Tibial artery (tissue), 4 donors: ENCODE measurements around the gene SLC13A4.

Experiments
- DNase-seq, 2 donors: peaks; one replicate each; pipeline ENCODE4 v3.0.0-alpha.2; 2019
- H3K27ac ChIP-seq, 2 donors: fragments of 200-600 bp; sonication (generic) in 1 of 2; 1 replicate in 1 of 2; 2 replicates in 1 of 2; pipeline ENCODE4 v1.5.1; 2018 to 2019; ENCODE audit warnings: mild to moderate bottlenecking in 1 of 2
- H3K27me3 ChIP-seq, 2 donors: fragments of 200-600 bp; sonication (generic) in 1 of 2; one replicate each; pipeline versions ENCODE4 v1.5.1 to v1.6.0; 2016 to 2019
- H3K36me3 ChIP-seq, 3 donors: fragments of 200-600 bp; sonication (generic) in 2 of 3; one replicate each; pipeline ENCODE4 v1.5.1; 2016 to 2019; ENCODE audit warnings: mild to moderate bottlenecking in 2 of 3
- H3K4me1 ChIP-seq, 4 donors: fragments of 200-600 bp; sonication (generic) in 2 of 4; 1 replicate in 3 of 4; 2 replicates in 1 of 4; pipeline ENCODE4 v1.5.1; 2016 to 2019
- H3K4me3 ChIP-seq, 2 donors: fragments of 200-600 bp; sonication (generic) in 1 of 2; 1 replicate in 1 of 2; 2 replicates in 1 of 2; pipeline ENCODE4 v1.5.1; 2018 to 2019; ENCODE audit warnings: mild to moderate bottlenecking in 2 of 2
- H3K9me3 ChIP-seq, 3 donors: fragments of 200-600 bp; sonication (generic) in 1 of 3; one replicate each; pipeline ENCODE4 v1.5.1; 2016 to 2019
- CTCF ChIP-seq, 2 experiments: fragments of 200-600 bp in 1 of 2; fragments of 450-650 bp in 1 of 2; IDR thresholded peaks; one replicate each; pipeline ENCODE4 v1.5.1; 2017 to 2019; ENCODE audit warnings: antibody characterized with exemption in 2 of 2, mild to moderate bottlenecking in 1 of 2, moderate library complexity in 1 of 2
- intact Hi-C: fragments of 100-400 bp; cut with DNase I; formaldehyde crosslinking; loops from one replicate; pipeline ENCODE4 v1.15.0; 2023; ENCODE audit warnings: low total_unique reads

Gene SLC13A4

GRCh38 chr7:135772639-135773222 lies 44.7 kb upstream of the SLC13A4 start:
- Histone ChIP-seq H3K9me3 (peaks cover 0 to under 1% (median 0%) of the 10 kb centered on the region in 3 donors), H3K4me1 (peaks cover 0 to 5% (median 0%) of the 10 kb centered on the region in 4 donors), H3K36me3 (no peaks in the 10 kb centered on the region), H3K27me3 (no peaks in the 10 kb centered on the region), H3K27ac (no peak overlapping the region), H3K4me3 (no peak overlapping the region)
- DNase-seq = no peak
- intact Hi-C loops = no loop called here
- TF ChIP-seq CTCF (IDR thresholded peaks at IDR 0.05) = no peak

- DNase-seq = no peak
- Histone ChIP-seq H3K27ac (no peak overlapping the region), H3K4me3 (no peak overlapping the region), H3K4me1 (peaks cover 0 to 5% (median 0%) of the 10 kb centered on the region in 4 donors), H3K27me3 (no peaks in the 10 kb centered on the region), H3K9me3 (no peaks in the 10 kb centered on the region), H3K36me3 (no peaks in the 10 kb centered on the region)
- intact Hi-C loops = no loop called here
- no peak for TF ChIP-seq CTCF (IDR thresholded peaks at IDR 0.05)
Measured at GRCh38 chr7:135771961-135772638, 44.1 kb upstream of the SLC13A4 start.

GRCh38 chr7:135771051-135771450 lies 43.1 kb upstream of the SLC13A4 start:
- H3K9me3 ChIP-seq = no peaks in the 10 kb centered on the region
- no peak for DNase-seq
- H3K27ac ChIP-seq = no peak overlapping the region
- H3K4me1 ChIP-seq = peaks cover 0 to 5% (median 0%) of the 10 kb centered on the region in 4 donors
- no peaks in the 10 kb centered on the region for H3K36me3 ChIP-seq
- TF ChIP-seq CTCF (IDR thresholded peaks at IDR 0.05) = no peak
- H3K4me3 ChIP-seq = no peak overlapping the region
- intact Hi-C loops = no loop called here
- no peaks in the 10 kb centered on the region for H3K27me3 ChIP-seq

GRCh38 chr7:135770139-135770710 lies 42.2 kb upstream of the SLC13A4 start:
- DNase-seq = no peak
- intact Hi-C loops = no loop called here

More at GRCh38 chr7:135770139-135770710, 42.2 kb upstream of the SLC13A4 start:
- Histone ChIP-seq H3K4me1 (peaks cover 0 to 5% (median 0%) of the 10 kb centered on the region in 4 donors), H3K9me3 (no peaks in the 10 kb centered on the region), H3K27me3 (no peaks in the 10 kb centered on the region), H3K4me3 (no peak overlapping the region), H3K36me3 (no peaks in the 10 kb centered on the region), H3K27ac (peak overlapping the region in 1 of 2 donors; percentile 22)
- TF ChIP-seq CTCF (IDR thresholded peaks at IDR 0.05) = no peak
